Gastrocnemius medialis (tissue), 4 donors: ENCODE data around the gene PTTG1.

Experiments
- CTCF ChIP-seq, 5 experiments: fragments of 450-650 bp in 3 of 5; fragments of 200-600 bp in 2 of 5; sonication (generic) in 2 of 5; IDR thresholded peaks in 4 of 5; conservative IDR thresholded peaks in 1 of 5; 1 replicate in 4 of 5; 2 replicates in 1 of 5; pipeline ENCODE4 v1.5.1; 2016 to 2019; ENCODE audit warnings: antibody characterized with exemption in 5 of 5, mild to moderate bottlenecking in 3 of 5, moderate library complexity in 3 of 5
- POLR2A ChIP-seq, 2 donors: fragments of 450-650 bp; IDR thresholded peaks; one replicate each; pipeline ENCODE4 v1.6.1; 2017; ENCODE audit warnings: antibody characterized with exemption in 2 of 2, mild to moderate bottlenecking in 2 of 2, moderate library complexity in 2 of 2

DNA sequence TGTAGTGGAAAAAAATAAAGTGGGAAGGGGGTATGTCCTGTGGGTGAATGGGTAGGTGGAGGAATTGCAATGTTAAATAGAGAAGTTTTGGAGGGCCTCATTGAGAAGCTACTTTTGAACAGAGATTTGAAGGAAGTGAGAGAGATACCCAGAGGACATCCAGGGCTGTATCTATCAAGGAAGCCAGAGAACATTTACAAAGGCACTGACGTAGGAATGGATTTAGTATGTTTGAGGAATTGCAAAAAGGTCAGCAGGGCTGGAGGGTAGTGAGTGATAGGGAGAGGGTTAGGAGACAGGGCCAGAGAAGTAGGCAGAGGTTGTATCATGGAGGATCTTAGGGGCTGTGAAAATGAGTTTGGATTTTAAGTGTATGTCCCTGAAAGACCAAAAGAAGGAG is 13.9 kb downstream of the PTTG1 start:
- TF ChIP-seq POLR2A (IDR thresholded peaks at IDR 0.05) = no peak
- no peak for TF ChIP-seq CTCF (IDR thresholded peaks at IDR 0.05 in 4 of 5, conservative IDR thresholded peaks at IDR 0.05 in 1 of 5)
